Activated T-helper 1 cell treated with Interleukin-2 at 50 U/mL for 16 hours (primary cell): ENCODE data around the gene C2orf15.
"Not testable (repeated sequence)": the region's sequence is repeated elsewhere in the genome, so short reads cannot be mapped to it uniquely, and the experiment has no call there.

ENCODE experiments used
- DNase-seq: peaks from one replicate; pipeline ENCODE4 v3.0.0-alpha.2; 2020; ENCODE audit warnings: low read depth

Gene C2orf15

GRCh38 chr2:99141110-99142108, at the start of gene C2orf15:
Gene C2orf15, plus strand, starts transcription at chr2:99141707. Its CDS starts 8,852 bp downstream, at chr2:99150559.
- peak; percentile 96 for DNase-seq

DNA sequence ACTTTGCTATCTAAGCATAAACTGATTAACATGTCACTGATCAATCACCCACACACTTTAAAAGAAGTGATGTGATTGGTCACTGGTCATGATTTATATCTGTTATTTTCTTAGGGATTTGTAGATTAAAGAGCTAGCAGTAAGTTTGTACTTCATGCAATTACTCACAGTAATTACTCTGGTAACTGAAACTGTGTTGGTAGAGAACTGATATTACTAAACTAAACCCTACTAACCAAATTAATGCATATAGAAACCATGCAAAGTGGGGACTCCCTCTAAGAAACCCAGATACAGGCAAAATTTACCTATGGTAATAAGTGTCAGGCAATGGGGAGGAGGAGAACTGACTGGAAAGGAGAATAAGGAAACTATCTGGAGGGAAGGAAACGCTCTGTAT, 44.8 kb upstream of the C2orf15 start:
- no peak for DNase-seq

DNA sequence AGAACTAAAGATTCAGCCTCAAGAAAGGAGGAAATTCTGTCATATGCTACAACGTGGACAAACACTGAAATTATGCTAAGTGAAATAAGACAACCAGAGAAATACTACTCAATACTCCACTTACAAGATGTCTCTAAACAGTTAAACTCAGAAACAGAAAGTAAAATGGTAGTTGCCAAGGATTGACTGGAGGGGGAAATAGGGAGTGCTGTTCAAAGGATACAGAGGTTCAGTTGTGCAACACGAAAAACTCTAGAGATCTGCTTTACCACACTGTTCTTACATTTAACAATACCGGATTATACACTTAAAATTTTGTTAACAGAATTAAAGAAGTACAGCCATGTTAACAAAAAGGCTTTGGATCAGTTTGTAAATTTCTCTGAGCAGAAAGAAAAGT, 39.8 kb upstream of the C2orf15 start:
- no peak for DNase-seq

GRCh38 chr2:99104006-99104405, 37.5 kb upstream of the C2orf15 start:
- no peak for DNase-seq

- DNase-seq, result no peak
These were observed 34.6 kb upstream of the C2orf15 start for GRCh38 chr2:99106913-99107312.

DNA sequence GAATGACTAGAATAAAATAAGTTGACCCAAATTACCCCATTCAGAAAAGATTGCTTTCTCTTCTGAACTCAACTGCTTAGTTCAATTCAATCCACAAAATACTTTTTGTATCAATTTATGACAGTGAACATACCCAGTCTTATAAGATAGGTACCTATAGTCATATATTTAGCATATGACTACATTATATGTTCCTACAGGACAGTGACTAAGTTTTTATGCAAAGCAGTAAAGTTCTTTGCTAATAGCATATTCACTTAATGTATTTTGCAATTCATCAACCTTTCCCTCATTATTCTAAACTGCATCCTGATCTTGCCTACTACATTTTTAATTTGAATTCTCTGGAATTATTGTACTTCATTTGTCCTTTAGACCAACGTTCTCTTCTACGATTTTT, 30.3 kb upstream of the C2orf15 start:
- DNase-seq, result no peak

- DNase-seq, result no peak
These were observed 29.6 kb upstream of the C2orf15 start for GRCh38 chr2:99111945-99112344.

DNA sequence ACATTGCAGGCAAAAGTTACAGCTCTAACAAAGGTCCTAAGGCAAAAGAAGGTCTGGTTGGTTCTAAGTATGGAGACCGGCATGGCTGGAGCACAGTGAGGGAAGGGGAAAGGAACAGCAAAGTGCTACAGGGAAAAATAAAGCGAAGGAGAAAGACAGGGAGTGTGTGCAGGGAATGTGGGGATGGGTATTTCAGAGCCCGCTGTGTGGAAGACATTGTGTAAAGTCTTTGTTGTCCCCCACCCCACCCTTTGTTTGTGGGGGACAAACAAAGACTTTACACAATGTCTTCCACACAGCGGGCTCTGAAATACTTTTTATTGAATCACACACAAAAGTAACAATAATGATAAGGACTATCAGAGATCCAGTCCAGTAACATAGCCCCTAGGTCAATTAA, 28.9 kb upstream of the C2orf15 start:
- DNase-seq, result no peak

- no peak for DNase-seq
These were observed 13.5 kb upstream of the C2orf15 start for GRCh38 chr2:99127981-99128380.

- DNase-seq, result not testable (repeated sequence)
These were observed 6.4 kb upstream of the C2orf15 start for GRCh38 chr2:99135044-99135556.

GRCh38 chr2:99139003-99139402, 2.5 kb upstream of the C2orf15 start:
- no peak for DNase-seq

DNA sequence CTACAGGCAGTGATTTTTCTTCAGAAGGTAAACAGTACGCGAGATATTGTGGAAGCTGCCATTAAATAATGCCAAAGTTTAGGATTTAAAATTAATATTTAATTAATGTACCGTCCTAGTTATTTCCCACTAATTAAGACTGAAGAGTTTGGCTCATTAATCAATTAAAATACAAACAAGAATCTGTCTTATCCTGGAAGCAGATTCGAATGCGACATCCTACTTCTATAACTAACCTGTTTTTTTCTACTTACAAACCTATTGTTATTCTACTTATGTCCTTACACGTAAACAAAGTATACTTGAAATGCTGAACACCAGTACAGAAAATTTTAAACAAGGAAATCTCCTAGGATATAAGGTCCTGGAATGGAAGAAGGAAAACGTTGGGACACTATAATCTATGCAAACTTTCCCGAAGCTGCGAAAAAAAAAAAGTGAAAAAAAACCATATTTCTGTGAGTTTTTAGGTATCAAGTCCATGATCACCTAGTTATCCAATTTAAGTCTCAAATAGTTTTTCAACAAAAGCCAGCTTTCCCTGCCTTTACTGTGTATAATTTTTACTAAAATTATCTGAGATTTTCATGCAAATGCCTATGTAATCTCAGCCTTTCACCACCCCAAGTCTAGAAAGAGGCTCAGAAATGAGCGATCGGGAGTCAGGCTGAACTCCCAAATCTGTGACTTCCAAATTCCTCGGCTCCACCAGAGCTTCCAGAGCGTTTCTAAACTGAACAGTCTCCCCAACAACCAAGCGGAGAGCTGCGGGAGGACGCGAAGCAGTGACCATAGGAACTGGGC, 1.2 kb upstream of the C2orf15 start:
- no peak for DNase-seq

- DNase-seq, result no peak
These were observed 722 bp upstream of the C2orf15 start for GRCh38 chr2:99140860-99141109.

DNA sequence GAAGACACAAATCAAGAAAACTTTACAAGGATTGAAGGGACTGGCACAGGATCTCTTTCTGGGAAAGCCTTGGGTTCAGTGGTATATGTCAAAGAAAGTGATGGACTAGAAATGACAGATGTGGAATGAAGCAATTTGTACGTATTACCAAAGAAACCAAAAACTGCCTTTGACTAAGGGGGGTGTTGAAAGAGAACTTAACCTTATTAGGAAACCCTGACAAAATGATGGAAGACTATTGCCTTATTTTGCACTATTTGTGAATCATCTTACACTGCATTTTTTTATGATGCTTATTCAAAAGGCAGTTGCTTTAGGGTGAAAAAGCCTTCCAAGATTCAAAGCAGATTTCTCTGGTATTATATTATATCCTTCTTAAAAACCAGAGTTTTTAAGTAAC, 9.2 kb downstream of the C2orf15 start:
- DNase-seq, result no peak

GRCh38 chr2:99152199-99152895, 10.8 kb downstream of the C2orf15 start:
- no peak for DNase-seq

GRCh38 chr2:99153921-99154604, 12.6 kb downstream of the C2orf15 start:
- no peak for DNase-seq

- DNase-seq, result peak; percentile 86
These were observed 13.4 kb downstream of the C2orf15 start, which contains the start of the genes LIPT1 and TSGA10 for GRCh38 chr2:99154643-99155536. Gene LIPT1, plus strand, starts transcription at chr2:99154967. Its CDS starts 6,991 bp downstream, at chr2:99161958. Gene TSGA10, minus strand, starts transcription at chr2:99154942. Its CDS starts 45,503 bp downstream, at chr2:99109439.

DNA sequence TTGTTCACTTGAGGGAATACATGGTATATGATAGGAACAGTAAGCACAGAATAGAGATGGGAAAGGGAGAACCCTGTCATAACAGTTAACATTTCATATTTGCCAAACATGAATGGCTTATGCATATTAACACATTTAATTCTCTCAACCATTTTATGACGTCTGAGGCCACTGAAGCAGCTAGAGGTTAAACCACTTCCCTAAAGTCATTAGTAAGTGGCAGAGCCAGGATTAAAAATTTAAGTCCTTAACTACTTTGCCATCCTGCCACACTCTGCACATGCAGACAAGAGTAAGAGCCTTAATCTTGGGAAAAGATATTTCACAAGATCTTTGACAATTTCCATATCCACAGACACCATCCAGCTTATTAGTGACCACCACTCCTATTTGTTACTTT, 15.4 kb downstream of the C2orf15 start:
- DNase-seq, result no peak

DNA sequence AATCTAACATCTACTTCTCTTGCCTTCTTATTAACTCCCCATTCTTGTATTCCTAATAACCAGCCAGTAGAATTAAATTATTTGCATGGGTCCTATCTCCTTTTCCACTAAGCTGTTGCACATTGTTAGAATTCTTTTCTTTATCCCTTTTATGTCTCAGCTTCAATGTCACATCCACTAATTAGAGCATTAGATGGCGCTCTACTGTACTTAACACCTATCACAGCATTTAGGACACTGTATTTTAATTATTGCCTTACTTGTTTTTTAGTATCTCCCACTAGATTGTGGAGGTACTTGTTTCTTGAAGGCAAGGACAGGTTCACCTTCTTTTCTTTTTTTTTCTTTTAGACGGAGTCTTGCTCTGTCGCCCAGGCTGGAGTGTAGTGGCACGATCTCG, 17.1 kb downstream of the C2orf15 start:
- DNase-seq, result no peak

DNA sequence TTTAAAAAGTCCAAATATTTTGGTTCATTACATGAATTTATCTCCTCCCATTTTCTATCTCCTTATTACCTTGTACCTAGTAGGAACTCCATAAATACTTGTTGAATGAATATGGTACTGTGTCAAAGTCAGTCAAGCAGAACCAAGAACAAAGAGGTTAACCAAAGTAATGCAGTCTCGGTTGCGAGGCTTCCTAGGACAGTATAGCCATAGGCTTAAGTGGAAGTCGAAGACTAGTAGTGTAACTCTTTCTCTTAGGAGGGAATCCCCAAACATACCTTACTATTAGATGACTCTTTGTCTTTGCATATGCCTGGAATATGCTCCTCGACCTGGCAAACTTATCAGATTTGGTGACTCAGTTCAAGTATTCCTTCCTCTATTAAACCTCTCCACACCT, 18.1 kb downstream of the C2orf15 start:
- DNase-seq, result no peak

- no peak for DNase-seq
These were observed 24.7 kb downstream of the C2orf15 start for GRCh38 chr2:99166218-99166617.
